Measurements from ENCODE around the gene BRSK2. TPM values are rescaled to one million over a fixed set of nuclear protein-coding genes. Genes with fewer than 3 reads are reported as not detected.
A peak's percentile ranks its signal among the peaks of the same experiment; 100 is the strongest.

Gene BRSK2
- total RNA-seq, 1 donor from 2014 or later: 59.9 TPM

DNA sequence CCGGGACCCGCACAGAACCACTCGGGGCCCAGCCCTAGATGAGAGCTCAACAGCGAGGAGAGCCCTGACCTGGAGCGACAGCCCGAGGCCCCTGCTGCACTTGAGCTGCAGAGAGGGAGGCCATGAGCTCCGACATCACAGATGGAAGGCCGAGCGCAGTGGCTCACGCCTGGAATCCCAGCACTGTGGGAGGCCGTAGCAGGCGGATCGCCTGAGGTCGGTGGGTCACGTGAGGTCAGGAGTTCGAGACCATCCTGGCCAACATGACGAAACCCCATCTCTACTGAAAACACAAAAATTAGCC lies 13.8 kb upstream of the BRSK2 start:
- no peaks in the 10 kb centered on the region for H3K36me3 Mint-ChIP-seq (ENCODE audit: low read depth)
- H3K9me3 Mint-ChIP-seq: peaks cover 4% of the 10 kb centered on the region
- DNase-seq (ENCODE audit: low read depth, low spot score): no peak
- H3K4me1 Mint-ChIP-seq: peaks cover 9% of the 10 kb centered on the region
- peaks cover 4% of the 10 kb centered on the region for H3K27me3 Mint-ChIP-seq (ENCODE audit: low read depth)
- H3K4me3 Mint-ChIP-seq: no peak overlapping the region
- TF ChIP-seq, protein P1, sequence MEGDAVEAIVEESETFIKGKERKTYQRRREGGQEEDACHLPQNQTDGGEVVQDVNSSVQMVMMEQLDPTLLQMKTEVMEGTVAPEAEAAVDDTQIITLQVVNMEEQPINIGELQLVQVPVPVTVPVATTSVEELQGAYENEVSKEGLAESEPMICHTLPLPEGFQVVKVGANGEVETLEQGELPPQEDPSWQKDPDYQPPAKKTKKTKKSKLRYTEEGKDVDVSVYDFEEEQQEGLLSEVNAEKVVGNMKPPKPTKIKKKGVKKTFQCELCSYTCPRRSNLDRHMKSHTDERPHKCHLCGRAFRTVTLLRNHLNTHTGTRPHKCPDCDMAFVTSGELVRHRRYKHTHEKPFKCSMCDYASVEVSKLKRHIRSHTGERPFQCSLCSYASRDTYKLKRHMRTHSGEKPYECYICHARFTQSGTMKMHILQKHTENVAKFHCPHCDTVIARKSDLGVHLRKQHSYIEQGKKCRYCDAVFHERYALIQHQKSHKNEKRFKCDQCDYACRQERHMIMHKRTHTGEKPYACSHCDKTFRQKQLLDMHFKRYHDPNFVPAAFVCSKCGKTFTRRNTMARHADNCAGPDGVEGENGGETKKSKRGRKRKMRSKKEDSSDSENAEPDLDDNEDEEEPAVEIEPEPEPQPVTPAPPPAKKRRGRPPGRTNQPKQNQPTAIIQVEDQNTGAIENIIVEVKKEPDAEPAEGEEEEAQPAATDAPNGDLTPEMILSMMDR (conservative IDR thresholded peaks at IDR 0.05): no peak
- no peak overlapping the region for H3K27ac Mint-ChIP-seq (ENCODE audit: unreplicated experiment)

DNA sequence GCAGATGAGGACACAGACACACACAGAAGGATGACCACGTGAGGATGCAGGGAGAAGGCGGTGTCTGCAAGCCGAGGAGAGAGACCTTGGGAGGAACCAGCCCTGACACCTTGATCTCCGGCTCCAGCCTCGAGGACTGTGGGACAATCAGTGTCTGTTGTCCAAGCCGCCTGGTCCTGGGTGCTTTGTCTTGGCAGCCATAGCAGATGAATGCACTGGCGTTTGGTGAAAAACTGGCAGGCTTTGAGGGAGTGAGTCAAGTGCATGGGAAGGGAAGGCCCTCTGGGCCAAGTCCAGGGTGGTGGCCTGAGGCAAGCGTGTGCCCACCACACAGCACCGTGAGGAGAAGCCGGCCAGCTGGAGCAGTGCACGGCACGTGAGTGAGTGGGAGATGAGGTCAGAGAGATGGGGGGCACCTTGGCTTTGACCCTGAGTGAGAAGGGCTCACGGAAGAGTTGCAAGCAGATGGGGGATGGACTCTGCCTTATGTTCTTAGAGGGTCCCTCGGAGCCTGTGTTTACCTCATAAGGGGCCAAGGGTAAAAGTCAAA lies 12.4 kb upstream of the BRSK2 start:
- Mint-ChIP-seq H3K27ac (ENCODE audit: unreplicated experiment) (peak overlapping the region; percentile 57), H3K4me3 (no peak overlapping the region), H3K27me3 (ENCODE audit: low read depth) (peaks cover 4% of the 10 kb centered on the region), H3K36me3 (ENCODE audit: low read depth) (no peaks in the 10 kb centered on the region), H3K9me3 (peaks cover 4% of the 10 kb centered on the region), H3K4me1 (peaks cover 9% of the 10 kb centered on the region)
- TF ChIP-seq, protein P1 (conservative IDR thresholded peaks at IDR 0.05): no peak
- DNase-seq (ENCODE audit: low read depth, low spot score): no peak

DNA sequence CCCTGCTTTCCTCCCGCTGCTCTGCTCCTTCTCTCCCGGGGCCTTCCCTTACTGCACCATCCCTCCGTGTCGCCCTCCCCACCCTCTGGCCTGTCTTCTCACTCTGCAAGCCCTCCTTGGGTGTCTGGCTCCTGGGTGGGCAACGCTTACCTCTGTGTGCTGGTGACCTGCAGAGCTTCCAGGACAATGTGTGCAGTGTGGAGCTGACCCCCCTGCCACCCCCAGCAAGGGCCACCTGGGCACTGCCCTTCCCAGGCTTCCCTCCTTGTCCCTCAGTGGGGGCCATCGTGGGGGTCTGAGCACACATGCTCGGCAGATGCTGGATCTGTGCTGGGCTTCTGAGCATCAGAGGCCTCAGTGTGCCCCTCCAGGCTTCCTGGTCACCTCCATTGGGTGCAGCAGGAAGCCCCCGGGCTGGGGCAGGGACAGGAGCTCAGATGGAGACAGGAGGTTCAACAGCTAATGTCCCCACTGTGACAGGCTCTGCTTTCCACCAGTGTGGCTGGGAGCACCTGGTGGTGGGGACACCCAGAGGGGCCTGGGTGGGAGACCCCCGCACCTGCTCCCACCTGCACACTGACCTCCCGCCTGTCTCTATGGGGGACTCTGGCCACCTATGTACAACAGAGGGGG lies 7.8 kb upstream of the BRSK2 start:
- Mint-ChIP-seq H3K4me3 (peak overlapping the region; percentile 27), H3K4me1 (peaks cover 12% of the 10 kb centered on the region), H3K36me3 (ENCODE audit: low read depth) (no peaks in the 10 kb centered on the region), H3K9me3 (peaks cover 4% of the 10 kb centered on the region), H3K27me3 (ENCODE audit: low read depth) (peaks cover 4% of the 10 kb centered on the region), H3K27ac (ENCODE audit: unreplicated experiment) (no peak overlapping the region)
- TF ChIP-seq, protein P1 (conservative IDR thresholded peaks at IDR 0.05): no peak
- no peak for DNase-seq (ENCODE audit: low read depth, low spot score)

DNA sequence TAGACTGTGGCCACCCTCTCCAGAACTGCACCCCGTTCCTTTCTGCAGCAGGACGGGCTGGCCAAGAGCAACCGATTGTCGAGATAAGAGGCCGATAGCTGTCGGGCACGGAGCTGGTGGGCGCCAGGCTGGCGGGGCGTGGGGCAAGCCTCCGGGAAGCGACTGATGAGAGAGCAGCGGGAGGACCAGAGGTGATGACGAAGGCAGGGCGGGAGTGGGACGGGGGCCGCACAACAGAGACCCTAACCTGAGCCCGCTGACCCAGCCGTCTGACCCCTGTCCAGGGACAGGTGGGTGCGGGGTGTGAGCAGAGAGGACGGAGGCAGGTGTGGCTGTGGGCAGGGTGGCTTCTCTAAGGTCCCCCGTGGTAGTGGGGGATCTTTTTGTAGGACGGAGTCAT lies 7.3 kb upstream of the BRSK2 start:
- no peak for DNase-seq (ENCODE audit: low read depth, low spot score)
- TF ChIP-seq, protein P1 (conservative IDR thresholded peaks at IDR 0.05): no peak
- Mint-ChIP-seq H3K9me3 (peaks cover 4% of the 10 kb centered on the region), H3K4me1 (peaks cover 11% of the 10 kb centered on the region), H3K27ac (ENCODE audit: unreplicated experiment) (no peak overlapping the region), H3K4me3 (no peak overlapping the region), H3K36me3 (ENCODE audit: low read depth) (no peaks in the 10 kb centered on the region), H3K27me3 (ENCODE audit: low read depth) (peaks cover 7% of the 10 kb centered on the region)

DNA sequence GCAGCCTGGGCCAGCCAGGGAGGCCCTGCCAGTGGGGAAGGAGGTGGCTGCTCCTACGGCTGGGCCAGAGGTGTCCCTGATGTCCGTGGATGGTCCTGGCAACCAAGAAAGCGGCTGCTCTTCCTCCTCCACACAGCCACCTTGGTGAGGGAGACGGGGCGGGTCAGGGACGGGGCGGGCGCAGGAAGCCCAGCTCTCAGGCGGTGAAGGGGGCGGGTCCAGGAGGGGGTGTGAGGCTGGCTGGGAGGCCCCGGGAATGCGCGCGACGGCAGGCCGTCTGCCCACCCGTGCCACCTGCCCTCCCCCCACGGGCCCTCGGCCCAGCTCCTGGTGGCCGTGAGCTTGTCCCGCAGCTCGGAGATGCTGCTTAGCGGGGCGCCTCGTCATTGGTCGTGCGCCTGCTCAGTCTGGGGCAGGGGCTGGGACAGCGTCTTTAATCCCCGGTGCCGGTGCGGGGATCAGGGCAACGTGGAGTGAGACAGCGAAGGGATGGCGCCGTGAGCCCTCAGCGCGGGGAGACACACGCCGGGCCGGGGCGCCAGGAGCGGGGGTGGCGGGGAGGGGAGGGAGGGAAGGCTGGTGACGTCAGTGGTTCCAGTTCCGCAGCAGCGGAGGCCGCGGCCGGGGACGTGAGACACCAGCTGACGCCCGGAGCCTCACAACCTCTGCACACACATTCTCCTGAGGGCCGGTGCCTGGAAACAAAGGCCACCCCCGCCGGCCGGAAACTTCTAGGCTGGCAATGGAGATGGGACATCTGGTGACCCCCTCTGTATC lies 6.7 kb upstream of the BRSK2 start:
- H3K4me3 Mint-ChIP-seq: peak overlapping the region; percentile 76
- TF ChIP-seq, protein P1 (conservative IDR thresholded peaks at IDR 0.05): peak; percentile 38
- peaks cover 4% of the 10 kb centered on the region for H3K9me3 Mint-ChIP-seq
- peak overlapping the region; percentile 78 for H3K27ac Mint-ChIP-seq (ENCODE audit: unreplicated experiment)
- H3K36me3 Mint-ChIP-seq (ENCODE audit: low read depth): no peaks in the 10 kb centered on the region
- H3K4me1 Mint-ChIP-seq: peaks cover 16% of the 10 kb centered on the region
- H3K27me3 Mint-ChIP-seq (ENCODE audit: low read depth): peaks cover 11% of the 10 kb centered on the region
- peak; percentile 55 for DNase-seq (ENCODE audit: low read depth, low spot score)
